PC-3 (cell line): ENCODE data around the gene PLXNA3. TPM values are rescaled to one million over a fixed set of nuclear protein-coding genes. Genes with fewer than 3 reads are reported as not detected.

ENCODE experiments used
- ATAC-seq: fragments of 200-7000 bp; cut with Tn5 transposase; 2 replicates; pipeline ENCODE4 v1.9.1; 2020; ENCODE audit warnings: mild to moderate bottlenecking, moderate library complexity
- BruUV-seq: library from RNA; stranded (reverse); fragments of 400-500 nt; replicated peaks from 2 replicates; lab custom pipeline; 2021; lab: Mats Ljungman, UMichigan
- CTCF ChIA-PET: fragments of 300-600 bp; sonication (Branson Sonifier 250); formaldehyde crosslinking; loops from one replicate; lab custom pipeline; 2022; ENCODE audit warnings: antibody characterized with exemption; lab: Charles Lee
- POLR2A ChIA-PET: fragments of 300-600 bp; sonication (Branson Sonifier 250); formaldehyde crosslinking; loops from one replicate; lab custom pipeline; 2022; ENCODE audit warnings: antibody characterized with exemption; ENCODE audit not compliant: unreplicated experiment; lab: Charles Lee
- DNase-seq: peaks from one replicate; pipeline ENCODE4 v3.0.0-alpha.2; 2015
- H2AFZ ChIP-seq: fragments of 300-600 bp; sonication (generic); 2 replicates; pipeline ENCODE4 v1.6.0; 2016; ENCODE audit warnings: antibody characterized with exemption, low read length
- H3F3A ChIP-seq: fragments of 300-600 bp; sonication (generic); one replicate; pipeline ENCODE4 v1.6.0; 2017; ENCODE audit warnings: antibody characterized with exemption, low read length, control low read depth, mild to moderate bottlenecking; ENCODE audit not compliant: unreplicated experiment
- H3K27ac ChIP-seq: fragments of 300-600 bp; sonication (generic); 2 replicates; pipeline ENCODE4 v1.5.1; 2016; ENCODE audit warnings: mild to moderate bottlenecking, low read length
- H3K27me3 ChIP-seq: fragments of 300-600 bp; sonication (generic); 2 replicates; pipeline ENCODE4 v1.6.1; 2016; ENCODE audit warnings: low read length, mixed read lengths
- H3K36me3 ChIP-seq: fragments of 300-600 bp; sonication (generic); 2 replicates; pipeline ENCODE4 v1.6.1; 2016; ENCODE audit warnings: low read depth, mixed run types, low read length, mixed read lengths
- H3K4me1 ChIP-seq: fragments of 300-600 bp; sonication (generic); 2 replicates; pipeline ENCODE4 v1.5.1; 2016; ENCODE audit warnings: low read length; ENCODE audit not compliant: insufficient read depth
- H3K4me2 ChIP-seq: fragments of 300-600 bp; sonication (generic); 2 replicates; pipeline ENCODE4 v1.6.0; 2016; ENCODE audit warnings: low read length
- H3K4me3 ChIP-seq: fragments of 300-600 bp; sonication (generic); 2 replicates; pipeline ENCODE4 v1.5.1; 2016; ENCODE audit warnings: mild to moderate bottlenecking, low read length, mixed read lengths
- H3K79me2 ChIP-seq: fragments of 300-600 bp; sonication (generic); 2 replicates; pipeline ENCODE4 v1.6.1; 2017; ENCODE audit warnings: low read length, mixed read lengths
- H3K9ac ChIP-seq: fragments of 300-600 bp; sonication (generic); 2 replicates; pipeline ENCODE4 v1.6.0; 2016; ENCODE audit warnings: mild to moderate bottlenecking, low read length
- H3K9me2 ChIP-seq: fragments of 300-600 bp; sonication (generic); replicated peaks from 2 replicates; pipeline ENCODE4 v1.6.1; 2016; ENCODE audit warnings: mixed run types, low read length, mixed read lengths
- H3K9me3 ChIP-seq: fragments of 300-600 bp; sonication (generic); 2 replicates; pipeline ENCODE4 v1.6.1; 2016; ENCODE audit warnings: low read length, mixed read lengths
- H4K20me1 ChIP-seq: fragments of 300-600 bp; sonication (generic); 2 replicates; pipeline ENCODE4 v1.6.1; 2016; ENCODE audit warnings: low read length, mixed read lengths
- EZH2 ChIP-seq: fragments of 300-600 bp; sonication (generic); IDR thresholded peaks from one replicate; pipeline ENCODE4 v1.6.1; 2017; ENCODE audit warnings: antibody characterized with exemption, mild to moderate bottlenecking, low read length; ENCODE audit not compliant: unreplicated experiment
- EZH2phosphoT487 ChIP-seq: fragments of 300-600 bp; sonication (generic); IDR thresholded peaks from 2 replicates; pipeline ENCODE4 v1.6.1; 2018; ENCODE audit warnings: mild to moderate bottlenecking, antibody characterized with exemption, low read length, borderline replicate concordance
- intact Hi-C: fragments of 100-400 bp; cut with micrococcal nuclease; formaldehyde crosslinking; loops from 2 replicates; pipeline ENCODE4 v1.9.0; 2023
- total RNA-seq: library from RNA; depleted of rRNA; stranded (reverse); fragments of >200 nt; gene quantifications from 2 replicates; pipeline ENCODE4 v1.2.3, GENCODE V29; 2014
- TF ChIP-seq, protein P1 (sequence below): fragments of 300-600 bp; sonication (generic); conservative IDR thresholded peaks from 2 replicates; pipeline ENCODE4 v1.5.1; 2017; ENCODE audit warnings: antibody characterized with exemption, low read depth, mild to moderate bottlenecking, low read length

The PLXNA3 gene
- total RNA-seq, 1 experiment from 2014 or later, result 5.3 TPM

DNA sequence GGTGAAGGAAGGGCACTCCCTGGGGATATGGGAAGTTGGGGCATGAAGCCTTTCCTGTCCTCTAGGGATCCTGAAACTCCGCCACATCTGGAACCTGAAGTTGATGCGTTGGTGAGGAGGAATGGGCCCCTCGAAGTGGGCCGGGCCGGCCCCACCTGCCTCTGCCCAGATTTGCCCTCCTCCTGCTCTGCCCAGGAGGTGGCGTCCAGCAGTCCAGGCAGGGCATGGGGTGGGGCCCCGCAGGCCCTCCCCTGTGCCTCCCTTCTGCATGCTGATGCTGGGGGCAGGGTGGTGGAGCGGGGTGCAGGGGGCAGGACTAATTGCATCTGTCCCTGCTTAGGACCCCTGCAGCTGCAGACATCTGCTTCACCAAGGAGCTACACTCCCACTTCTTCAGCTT is 44.9 kb upstream of the PLXNA3 start:
- CTCF ChIA-PET, result no interaction called here
- H3K4me3 ChIP-seq, result no peak overlapping the region
- H3K9ac ChIP-seq, result no peak overlapping the region
- DNase-seq (no peak), ATAC-seq (no peak)
- POLR2A ChIA-PET, result interaction anchor here (0.6 kb wide), 1 partner anchor 283 kb away, joined by 4 read pairs; no protein-coding TSS in a partner anchor
- peaks cover 22% of the 10 kb centered on the region for H3K79me2 ChIP-seq
- H3F3A ChIP-seq, result no peaks in the 10 kb centered on the region
- no peak overlapping the region for H3K27ac ChIP-seq
- no peak overlapping the region for H2AFZ ChIP-seq
- H3K9me2 ChIP-seq, result no peaks in the 10 kb centered on the region
- no peaks in the 10 kb centered on the region for H3K9me3 ChIP-seq
- H3K27me3 ChIP-seq, result no peaks in the 10 kb centered on the region
- no peaks in the 10 kb centered on the region for H3K36me3 ChIP-seq
- peaks cover 26% of the 10 kb centered on the region for H3K4me1 ChIP-seq
- intact Hi-C loops, result no loop called here
- no TSS peak for BruUV-seq
- peak overlapping the region; percentile 94; the same call in 1 of the 2 replicates for H3K4me2 ChIP-seq
- H4K20me1 ChIP-seq, result no peaks in the 10 kb centered on the region
- TF ChIP-seq EZH2 (no peak), EZH2phosphoT487 (no peak)
- TF ChIP-seq, protein P1, sequence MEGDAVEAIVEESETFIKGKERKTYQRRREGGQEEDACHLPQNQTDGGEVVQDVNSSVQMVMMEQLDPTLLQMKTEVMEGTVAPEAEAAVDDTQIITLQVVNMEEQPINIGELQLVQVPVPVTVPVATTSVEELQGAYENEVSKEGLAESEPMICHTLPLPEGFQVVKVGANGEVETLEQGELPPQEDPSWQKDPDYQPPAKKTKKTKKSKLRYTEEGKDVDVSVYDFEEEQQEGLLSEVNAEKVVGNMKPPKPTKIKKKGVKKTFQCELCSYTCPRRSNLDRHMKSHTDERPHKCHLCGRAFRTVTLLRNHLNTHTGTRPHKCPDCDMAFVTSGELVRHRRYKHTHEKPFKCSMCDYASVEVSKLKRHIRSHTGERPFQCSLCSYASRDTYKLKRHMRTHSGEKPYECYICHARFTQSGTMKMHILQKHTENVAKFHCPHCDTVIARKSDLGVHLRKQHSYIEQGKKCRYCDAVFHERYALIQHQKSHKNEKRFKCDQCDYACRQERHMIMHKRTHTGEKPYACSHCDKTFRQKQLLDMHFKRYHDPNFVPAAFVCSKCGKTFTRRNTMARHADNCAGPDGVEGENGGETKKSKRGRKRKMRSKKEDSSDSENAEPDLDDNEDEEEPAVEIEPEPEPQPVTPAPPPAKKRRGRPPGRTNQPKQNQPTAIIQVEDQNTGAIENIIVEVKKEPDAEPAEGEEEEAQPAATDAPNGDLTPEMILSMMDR, result no peak; the same call in 1 of the 2 replicates

DNA sequence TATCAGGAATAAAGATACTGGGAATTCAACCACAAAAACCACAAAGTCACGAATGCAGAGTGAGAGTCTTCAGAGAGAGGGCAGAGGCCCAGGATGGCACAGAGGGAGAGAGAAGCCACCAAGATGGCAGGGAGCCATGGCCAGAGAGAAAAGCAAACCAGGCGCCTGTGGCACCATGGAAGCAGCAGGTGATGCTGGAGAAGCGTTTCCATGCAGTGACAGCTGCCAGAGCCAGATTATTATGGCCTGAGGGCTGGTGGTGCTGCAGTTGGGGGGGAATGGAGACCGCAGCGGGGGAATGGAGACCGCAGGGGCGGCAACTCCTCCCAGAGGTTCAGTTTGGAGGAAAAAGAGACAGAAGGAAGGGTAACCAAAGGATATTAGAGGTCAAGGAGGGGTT is 40.9 kb upstream of the PLXNA3 start:
- Histone ChIP-seq H4K20me1 (no peaks in the 10 kb centered on the region), H3F3A (no peaks in the 10 kb centered on the region), H3K4me2 (no peak overlapping the region), H3K9me3 (no peaks in the 10 kb centered on the region), H3K36me3 (no peaks in the 10 kb centered on the region), H3K4me1 (peaks cover 9% of the 10 kb centered on the region), H2AFZ (no peak overlapping the region), H3K27ac (no peak overlapping the region), H3K27me3 (no peaks in the 10 kb centered on the region), H3K79me2 (no peaks in the 10 kb centered on the region), H3K9me2 (no peaks in the 10 kb centered on the region), H3K9ac (no peak overlapping the region), H3K4me3 (no peak overlapping the region)
- intact Hi-C loops, result no loop called here
- TF ChIP-seq EZH2 (no peak), EZH2phosphoT487 (no peak)
- TF ChIP-seq, protein P1, result no peak
- BruUV-seq, result no TSS peak
- CTCF ChIA-PET, result no interaction called here
- ATAC-seq, result no peak
- POLR2A ChIA-PET, result no interaction called here
- no peak for DNase-seq

DNA sequence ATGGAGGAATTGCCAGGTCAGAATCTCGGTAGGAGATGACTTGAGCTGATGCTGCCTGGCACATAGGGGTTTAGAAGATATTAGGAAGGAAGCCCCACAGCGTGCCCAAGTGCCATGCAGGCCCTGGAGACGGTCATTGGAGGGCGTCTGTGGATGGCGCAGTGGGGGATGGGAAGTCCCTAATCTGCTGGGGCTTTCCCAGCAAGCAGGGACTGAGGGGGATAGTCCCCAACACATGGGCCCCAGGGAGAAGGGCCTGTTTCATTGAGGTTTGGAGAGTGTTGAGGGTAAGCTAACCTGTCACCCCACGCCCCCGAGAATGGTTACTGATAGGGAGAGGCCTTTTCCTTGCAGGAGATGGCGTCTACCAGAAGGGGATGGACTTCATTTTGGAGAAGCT is 38.9 kb upstream of the PLXNA3 start:
- CTCF ChIA-PET, result no interaction called here
- H3F3A ChIP-seq, result no peaks in the 10 kb centered on the region
- no peak for ATAC-seq
- no peaks in the 10 kb centered on the region for H3K27me3 ChIP-seq
- no peaks in the 10 kb centered on the region for H3K9me2 ChIP-seq
- POLR2A ChIA-PET, result interaction anchor here (0.6 kb wide), 1 partner anchor 55 kb away, joined by 5 read pairs; no protein-coding TSS in a partner anchor
- no peak for DNase-seq
- BruUV-seq, result no TSS peak
- H3K4me1 ChIP-seq, result no peaks in the 10 kb centered on the region
- no peaks in the 10 kb centered on the region for H4K20me1 ChIP-seq
- no peak overlapping the region for H3K9ac ChIP-seq
- TF ChIP-seq, protein P1, result no peak
- H3K9me3 ChIP-seq, result no peaks in the 10 kb centered on the region
- intact Hi-C loops, result no loop called here
- no peaks in the 10 kb centered on the region for H3K79me2 ChIP-seq
- no peaks in the 10 kb centered on the region for H3K36me3 ChIP-seq
- no peak overlapping the region for H3K4me3 ChIP-seq
- H3K27ac ChIP-seq, result no peak overlapping the region
- no peak overlapping the region for H3K4me2 ChIP-seq
- no peak overlapping the region for H2AFZ ChIP-seq
